Keratinocyte (primary cell): ENCODE results near the gene AFMID. TPM values are rescaled to one million over a fixed set of nuclear protein-coding genes. Genes with fewer than 3 reads are reported as not detected.

ENCODE experiments used
- DNase-seq: peaks from one replicate; pipeline ENCODE4 v3.0.0-alpha.2; 2011; ENCODE audit warnings: low read depth, missing footprints, low spot score
- FAIRE-seq: peaks from 2 replicates; lab custom pipeline; 2011; peaks lifted over from hg19 to GRCh38; lab: Jason Lieb, UNC
- H2AFZ ChIP-seq: 2 replicates; pipeline ENCODE4 v1.6.0; 2012; ENCODE audit warnings: low read length, control low read depth, inconsistent platforms; ENCODE audit not compliant: control insufficient read depth
- H3K27ac ChIP-seq: 2 replicates; pipeline ENCODE4 v1.5.1; 2011; ENCODE audit warnings: low read length; ENCODE audit not compliant: control insufficient read depth, insufficient read depth
- H3K27me3 ChIP-seq: 3 replicates; pipeline ENCODE4 v1.6.0; 2011; ENCODE audit warnings: low read length; ENCODE audit not compliant: control insufficient read depth, insufficient read depth; ENCODE audit errors: extremely low read depth
- H3K36me3 ChIP-seq, 2 experiments: 2 replicates in 1 of 2; 3 replicates in 1 of 2; pipeline ENCODE4 v1.5.1; 2011; ENCODE audit warnings: low read length in 2 of 2, mild to moderate bottlenecking in 1 of 2; ENCODE audit not compliant: control insufficient read depth in 2 of 2, insufficient read depth in 2 of 2; ENCODE audit errors: extremely low read depth in 1 of 2
- H3K4me1 ChIP-seq: 3 replicates; pipeline ENCODE4 v1.5.1; 2011; ENCODE audit warnings: low read length; ENCODE audit not compliant: control insufficient read depth, insufficient read depth; ENCODE audit errors: extremely low read depth
- H3K4me2 ChIP-seq: 3 replicates; pipeline ENCODE4 v1.6.0; 2011; ENCODE audit warnings: low read depth, low read length; ENCODE audit not compliant: control insufficient read depth, insufficient read depth; ENCODE audit errors: extremely low read depth
- H3K4me3 ChIP-seq, 3 experiments: fragments of 200-600 bp in 1 of 3; sonication (generic) in 1 of 3; 2 replicates in 2 of 3; 3 replicates in 1 of 3; pipeline ENCODE4 v1.5.1; 2011 to 2016; ENCODE audit warnings: low read length in 3 of 3, mild to moderate bottlenecking in 3 of 3, control low read depth in 2 of 3, inconsistent platforms in 1 of 3, low read depth in 1 of 3, mixed read lengths in 1 of 3, mixed run types in 1 of 3, moderate library complexity in 1 of 3; ENCODE audit not compliant: control insufficient read depth in 2 of 3, insufficient read depth in 2 of 3; ENCODE audit errors: extremely low read depth in 1 of 3
- H3K79me2 ChIP-seq: 2 replicates; pipeline ENCODE4 v1.6.0; 2012; ENCODE audit warnings: low read length; ENCODE audit not compliant: control insufficient read depth, insufficient read depth
- H3K9ac ChIP-seq: 3 replicates; pipeline ENCODE4 v1.6.0; 2011; ENCODE audit warnings: low read length; ENCODE audit not compliant: control insufficient read depth, insufficient read depth; ENCODE audit errors: extremely low read depth
- H3K9me1 ChIP-seq: 3 replicates; pipeline ENCODE4 v1.6.0; 2011; ENCODE audit warnings: low read length; ENCODE audit not compliant: control insufficient read depth, insufficient read depth; ENCODE audit errors: extremely low read depth
- H3K9me3 ChIP-seq: 2 replicates; pipeline ENCODE4 v1.5.1; 2012; ENCODE audit warnings: low read depth, low read length; ENCODE audit not compliant: control insufficient read depth
- H4K20me1 ChIP-seq: 3 replicates; pipeline ENCODE4 v1.6.0; 2011; ENCODE audit warnings: low read length; ENCODE audit not compliant: control insufficient read depth, insufficient read depth; ENCODE audit errors: extremely low read depth
- CTCF ChIP-seq, 3 experiments: IDR thresholded peaks in 1 of 3; conservative IDR thresholded peaks in 1 of 3; optimal IDR thresholded peaks in 1 of 3; 2 replicates in 2 of 3; 3 replicates in 1 of 3; pipeline versions ENCODE3 to v1.5.1; 2011; ENCODE audit warnings: low read length in 3 of 3, mild to moderate bottlenecking in 3 of 3, moderate library complexity in 2 of 3, control low read depth in 1 of 3, inconsistent platforms in 1 of 3; ENCODE audit not compliant: insufficient read depth in 2 of 3; ENCODE audit errors: extremely low read depth in 1 of 3
- EZH2 ChIP-seq: IDR thresholded peaks from one replicate; pipeline ENCODE4 v1.6.1; 2012; ENCODE audit warnings: inconsistent platforms, mild to moderate bottlenecking, low read length, moderate library complexity
- dilution Hi-C: fragments of 300-500 bp; cut with MboI; formaldehyde crosslinking; loops from one replicate; pipeline ENCODE4 v1.7.0; 2020; ENCODE audit warnings: low sequenced_read_pairs; ENCODE audit not compliant: extremely low pct_ligation_motif_present
- polyA plus RNA-seq, 5 experiments: library from polyadenylated mRNA; depleted of rRNA in 3 of 5; stranded (reverse) in 3 of 5; stranded (forward) in 1 of 5; unstranded in 1 of 5; fragments of >200 nt; gene quantifications; 1 replicate in 1 of 5; 2 replicates in 3 of 5; 3 replicates in 1 of 5; pipeline versions ENCODE4 v1.2.1 to v1.2.3, GENCODE V29; 2011 to 2012; ENCODE audit warnings: missing spikeins in 2 of 5, low read depth in 1 of 5, low replicate concordance in 1 of 5
- small RNA-seq, 3 experiments: library from RNA; depleted of rRNA; stranded (forward); fragments of <200 nt; gene quantifications; one replicate each; pipeline ENCODE3, GENCODE V24; 2012; ENCODE audit warnings: low read depth in 3 of 3, low replicate concordance in 1 of 3; ENCODE audit not compliant: insufficient read length in 3 of 3

The AFMID gene
- polyA plus RNA-seq, 1 donor (not counting 4 experiments of a cell fraction or from before 2014, with no cell fraction given) = 21.6 TPM

- dilution Hi-C loops = no loop called here
- TF ChIP-seq CTCF (optimal IDR thresholded peaks at IDR 0.05 in 1 of 3, IDR thresholded peaks at IDR 0.05 in 1 of 3, conservative IDR thresholded peaks at IDR 0.05 in 1 of 3; ENCODE audit: extremely low read depth in 1 of 3, insufficient read depth in 2 of 3, low read length in 3 of 3) (no peak), EZH2 (no peak)
- Histone ChIP-seq H3K4me2 (no peak overlapping the region), H3K27ac (no peak overlapping the region), H3K4me1 (peaks cover 7% of the 10 kb centered on the region), H3K79me2 (no peaks in the 10 kb centered on the region), H3K4me3 (no peak overlapping the region), H3K36me3 (no peaks in the 10 kb centered on the region), H3K9me1 (no peaks in the 10 kb centered on the region), H3K9me3 (no peaks in the 10 kb centered on the region), H2AFZ (no peak overlapping the region), H3K27me3 (peaks cover 10% of the 10 kb centered on the region), H3K9ac (no peak overlapping the region), H4K20me1 (no peaks in the 10 kb centered on the region)
- no peak for DNase-seq
- FAIRE-seq = no peak
These were observed 69.0 kb downstream of the AFMID start for GRCh38 chr17:78255953-78256706.

- no peaks in the 10 kb centered on the region for H3K9me1 ChIP-seq
- no peaks in the 10 kb centered on the region for H4K20me1 ChIP-seq
- H3K4me1 ChIP-seq = no peaks in the 10 kb centered on the region
- H3K4me2 ChIP-seq = no peak overlapping the region
- dilution Hi-C loops = no loop called here
- no peak for DNase-seq
- no peak overlapping the region for H3K4me3 ChIP-seq
- no peak overlapping the region for H2AFZ ChIP-seq
- no peaks in the 10 kb centered on the region for H3K9me3 ChIP-seq
- no peak for FAIRE-seq
- no peak for TF ChIP-seq CTCF (optimal IDR thresholded peaks at IDR 0.05 in 1 of 3, IDR thresholded peaks at IDR 0.05 in 1 of 3, conservative IDR thresholded peaks at IDR 0.05 in 1 of 3; ENCODE audit: extremely low read depth in 1 of 3, insufficient read depth in 2 of 3, low read length in 3 of 3)
- no peak for TF ChIP-seq EZH2
- no peaks in the 10 kb centered on the region for H3K36me3 ChIP-seq
- no peak overlapping the region for H3K27ac ChIP-seq
- no peaks in the 10 kb centered on the region for H3K79me2 ChIP-seq
- H3K9ac ChIP-seq = no peak overlapping the region
- H3K27me3 ChIP-seq = peaks cover 10% of the 10 kb centered on the region
These were observed 69.8 kb downstream of the AFMID start for GRCh38 chr17:78256707-78257591.

Small RNA genes within 50 kb of the gene (small RNA-seq; reads per million reads assigned to genes)
- 0 to 0.33 (median 0) reads per million in 3 experiments for gene AC087645.1

Other genes with a start within 250 kb of the AFMID start
- gene TNRC6C, start 228.7 kb upstream of the AFMID start, polyA plus RNA-seq = 0.34 to 0.95 TPM (median 0.36 TPM) in 3 replicates
- gene TMC6, start 58.6 kb upstream of the AFMID start, polyA plus RNA-seq = 20.1 to 50.0 TPM (median 20.4 TPM) in 3 replicates
- gene TMC8, start 56.6 kb upstream of the AFMID start, polyA plus RNA-seq = 0.14 to 0.41 TPM (median 0.40 TPM) in 3 replicates
- 0.42 to 0.85 TPM (median 0.49 TPM) in 3 replicates for gene C17orf99, start 41.0 kb upstream of the AFMID start, polyA plus RNA-seq
- 98.8 to 298 TPM (median 103 TPM) in 3 replicates for gene SYNGR2, start 18.8 kb upstream of the AFMID start, polyA plus RNA-seq
- 7.1 to 50.2 TPM (median 21.8 TPM) in 3 replicates for gene TK1, start 310 bp upstream of the AFMID start, polyA plus RNA-seq
- 1.6 to 16.1 TPM (median 11.5 TPM) in 3 replicates for gene BIRC5, start 26.9 kb downstream of the AFMID start, polyA plus RNA-seq
- not detected in 3 replicates for gene TMEM235, start 44.3 kb downstream of the AFMID start, polyA plus RNA-seq
- gene SOCS3, start 172.7 kb downstream of the AFMID start, polyA plus RNA-seq = 2.7 to 16.5 TPM (median 9.4 TPM) in 3 replicates
- gene PGS1, start 191.3 kb downstream of the AFMID start, polyA plus RNA-seq = 18.4 to 21.1 TPM (median 19.6 TPM) in 3 replicates